Gastroesophageal sphincter (tissue), 4 donors: ENCODE data around the gene SLC2A1. TPM values are rescaled to one million over a fixed set of nuclear protein-coding genes. Genes with fewer than 3 reads are reported as not detected.

Experiments used
- ATAC-seq: fragments of 150-250 bp; one replicate; pipeline ENCODE4 v1.9.1; 2016; ENCODE audit warnings: mild to moderate bottlenecking, moderate library complexity
- H3K27ac ChIP-seq, 4 donors: fragments of 200-600 bp; sonication (generic) in 3 of 4; 1 replicate in 3 of 4; 2 replicates in 1 of 4; pipeline ENCODE4 v1.5.1; 2016 to 2019
- H3K27me3 ChIP-seq: fragments of 200-600 bp; sonication (generic); one replicate; pipeline ENCODE4 v1.5.1; 2019
- H3K36me3 ChIP-seq, 2 donors: fragments of 200-600 bp; sonication (generic); one replicate each; pipeline ENCODE4 v1.5.1; 2019; ENCODE audit warnings: control low read depth in 1 of 2
- H3K4me1 ChIP-seq, 3 donors: fragments of 200-600 bp; sonication (generic); 1 replicate in 2 of 3; 2 replicates in 1 of 3; pipeline ENCODE4 v1.5.1; 2016 to 2019; ENCODE audit warnings: control low read depth in 2 of 3
- H3K4me3 ChIP-seq, 2 donors: fragments of 200-600 bp; sonication (generic); one replicate each; pipeline ENCODE4 v1.5.1; 2019; ENCODE audit warnings: mild to moderate bottlenecking in 1 of 2, moderate library complexity in 1 of 2
- H3K9me3 ChIP-seq, 3 donors: fragments of 200-600 bp; sonication (generic); one replicate each; pipeline ENCODE4 v1.5.1; 2017 to 2019; ENCODE audit warnings: control low read depth in 2 of 3
- EP300 ChIP-seq: sonication (generic); formaldehyde crosslinking; IDR thresholded peaks from one replicate; pipeline ENCODE4 v1.6.1; 2017; ENCODE audit warnings: antibody characterized with exemption, mild to moderate bottlenecking
- POLR2A ChIP-seq, 2 donors: fragments of 450-650 bp; IDR thresholded peaks; one replicate each; pipeline ENCODE4 v1.6.1; 2017; ENCODE audit warnings: antibody characterized with exemption in 2 of 2, mild to moderate bottlenecking in 2 of 2, moderate library complexity in 1 of 2
- POLR2AphosphoS5 ChIP-seq: sonication (generic); formaldehyde crosslinking; IDR thresholded peaks from one replicate; pipeline ENCODE4 v1.6.1; 2017; ENCODE audit warnings: antibody characterized with exemption
- WGBS, 2 donors: methylation state at CpG; one replicate each; pipeline ENCODE4 v1.1.5; 2018; ENCODE audit warnings: low coverage in 1 of 2; 5-methylcytosine and 5-hydroxymethylcytosine counted together
- total RNA-seq, 4 donors: library from RNA; depleted of rRNA; stranded (reverse); fragments of >200 nt; gene quantifications; one replicate each; pipeline ENCODE4 v1.1.0, GENCODE V29; 2016
- TF ChIP-seq, protein P1 (sequence below), 4 experiments: fragments of 200-600 bp in 2 of 4; fragments of 450-650 bp in 2 of 4; sonication (generic) in 1 of 4; IDR thresholded peaks; one replicate each; pipeline ENCODE4 v1.5.1; 2017 to 2019; ENCODE audit warnings: antibody characterized with exemption in 4 of 4, mild to moderate bottlenecking in 2 of 4, moderate library complexity in 2 of 4

SLC2A1 gene
- total RNA-seq, 4 donors from 2014 or later: 23.5 to 106 (median 45.9) TPM

DNA sequence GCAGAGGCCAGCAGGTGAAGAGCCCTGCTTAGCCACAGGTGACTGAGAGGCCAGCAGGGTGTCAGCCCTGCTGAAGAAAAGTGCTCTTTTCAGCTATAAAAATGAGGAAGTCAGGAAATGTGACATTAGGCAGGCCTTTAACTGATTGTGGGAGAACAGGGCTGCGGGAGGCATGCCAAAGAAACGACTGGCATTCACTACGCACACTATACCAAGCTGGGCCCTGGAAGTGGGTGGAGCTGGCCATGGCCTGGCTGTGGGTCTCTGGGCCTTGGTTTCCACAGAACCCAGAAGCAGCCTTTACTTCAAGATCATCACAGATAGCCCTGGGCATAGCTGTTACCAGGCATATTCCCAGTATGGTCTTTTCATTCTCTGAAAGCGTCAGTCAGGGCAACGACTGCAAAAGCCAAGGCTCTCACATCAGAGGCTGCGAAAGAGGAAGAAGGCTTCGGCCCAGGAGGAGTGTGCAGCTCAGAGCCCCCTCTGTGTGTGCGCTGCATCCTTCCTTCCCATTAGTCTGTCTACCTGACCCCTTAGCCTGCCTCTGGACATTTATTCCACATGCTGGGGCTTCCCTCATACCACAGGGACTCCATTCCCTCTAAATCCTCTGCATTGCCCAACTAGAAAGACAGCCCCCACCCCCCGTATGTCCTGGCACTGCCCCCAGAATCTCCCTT lies 14.3 kb downstream of the SLC2A1 start:
- H3K4me1 ChIP-seq: peaks cover 4 to 100% (median 20%) of the 10 kb centered on the region in 3 donors
- peak; percentile 39 for ATAC-seq
- WGBS, 2 donors: 67% methylated on average over 9 of the region's 9 CpGs; no CpG with 5 or more reads in 1 of the 2 donors
- no peaks in the 10 kb centered on the region for H3K27me3 ChIP-seq
- TF ChIP-seq POLR2A (IDR thresholded peaks at IDR 0.05) (no peak), EP300 (no peak), POLR2AphosphoS5 (peak; percentile 61)
- no peaks in the 10 kb centered on the region for H3K9me3 ChIP-seq
- H3K4me3 ChIP-seq: no peak overlapping the region
- peak overlapping the region; percentile 39 to 78 (median 66) for H3K27ac ChIP-seq
- peaks cover 0 to 19% of the 10 kb centered on the region in 2 donors for H3K36me3 ChIP-seq

DNA sequence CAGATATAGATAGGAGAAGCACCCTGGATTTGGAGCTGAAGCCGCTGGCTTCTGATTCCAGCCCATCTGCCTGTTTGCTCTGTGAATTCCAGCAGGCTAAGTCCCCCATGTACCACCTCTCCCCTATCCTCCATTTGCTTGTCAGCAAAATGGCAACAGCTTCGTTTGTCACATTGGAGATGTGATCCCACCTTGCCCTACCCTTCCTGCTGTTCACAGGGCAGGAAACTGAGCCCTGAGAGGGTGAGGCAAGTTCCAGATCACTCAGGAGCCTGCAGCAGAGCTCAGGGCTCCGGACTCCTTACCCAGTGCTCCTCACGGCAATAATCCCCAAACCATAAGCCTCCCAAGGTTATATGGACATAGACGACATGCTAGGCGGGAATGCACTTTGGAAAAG lies 14.9 kb downstream of the SLC2A1 start:
- Histone ChIP-seq H3K4me3 (no peak overlapping the region), H3K9me3 (no peaks in the 10 kb centered on the region), H3K27ac (peak overlapping the region; percentile 39 to 78 (median 66)), H3K27me3 (no peaks in the 10 kb centered on the region), H3K36me3 (peaks cover 0 to 26% of the 10 kb centered on the region in 2 donors), H3K4me1 (peaks cover 4 to 98% (median 20%) of the 10 kb centered on the region in 3 donors)
- TF ChIP-seq, protein P1, sequence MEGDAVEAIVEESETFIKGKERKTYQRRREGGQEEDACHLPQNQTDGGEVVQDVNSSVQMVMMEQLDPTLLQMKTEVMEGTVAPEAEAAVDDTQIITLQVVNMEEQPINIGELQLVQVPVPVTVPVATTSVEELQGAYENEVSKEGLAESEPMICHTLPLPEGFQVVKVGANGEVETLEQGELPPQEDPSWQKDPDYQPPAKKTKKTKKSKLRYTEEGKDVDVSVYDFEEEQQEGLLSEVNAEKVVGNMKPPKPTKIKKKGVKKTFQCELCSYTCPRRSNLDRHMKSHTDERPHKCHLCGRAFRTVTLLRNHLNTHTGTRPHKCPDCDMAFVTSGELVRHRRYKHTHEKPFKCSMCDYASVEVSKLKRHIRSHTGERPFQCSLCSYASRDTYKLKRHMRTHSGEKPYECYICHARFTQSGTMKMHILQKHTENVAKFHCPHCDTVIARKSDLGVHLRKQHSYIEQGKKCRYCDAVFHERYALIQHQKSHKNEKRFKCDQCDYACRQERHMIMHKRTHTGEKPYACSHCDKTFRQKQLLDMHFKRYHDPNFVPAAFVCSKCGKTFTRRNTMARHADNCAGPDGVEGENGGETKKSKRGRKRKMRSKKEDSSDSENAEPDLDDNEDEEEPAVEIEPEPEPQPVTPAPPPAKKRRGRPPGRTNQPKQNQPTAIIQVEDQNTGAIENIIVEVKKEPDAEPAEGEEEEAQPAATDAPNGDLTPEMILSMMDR (IDR thresholded peaks at IDR 0.05): no peak
- TF ChIP-seq POLR2AphosphoS5: no peak
- TF ChIP-seq POLR2A (IDR thresholded peaks at IDR 0.05): no peak
- WGBS, 2 donors: 67% methylated on average over 1 of the region's 6 CpGs; no CpG with 5 or more reads in 1 of the 2 donors
- no peak for ATAC-seq

GRCh38 chr1:42943166-42943565 lies 15.5 kb downstream of the SLC2A1 start:
- TF ChIP-seq POLR2AphosphoS5 (peak; percentile 63), EP300 (no peak), POLR2A (IDR thresholded peaks at IDR 0.05) (no peak)
- TF ChIP-seq, protein P1 (IDR thresholded peaks at IDR 0.05): no peak
- no peaks in the 10 kb centered on the region for H3K27me3 ChIP-seq
- 70% methylated on average over 7 of the region's 7 CpGs; no CpG with 5 or more reads in 1 of the 2 donors for WGBS, 2 donors
- no peak overlapping the region for H3K4me3 ChIP-seq
- H3K36me3 ChIP-seq: peaks cover 0 to 32% of the 10 kb centered on the region in 2 donors
- peak; percentile 34 for ATAC-seq
- H3K9me3 ChIP-seq: no peaks in the 10 kb centered on the region
- peak overlapping the region; percentile 38 to 78 (median 52) for H3K27ac ChIP-seq
- peaks cover 4 to 95% (median 20%) of the 10 kb centered on the region in 3 donors for H3K4me1 ChIP-seq

GRCh38 chr1:42942444-42942843 lies 16.2 kb downstream of the SLC2A1 start:
- no peaks in the 10 kb centered on the region for H3K9me3 ChIP-seq
- peaks cover 4 to 93% (median 20%) of the 10 kb centered on the region in 3 donors for H3K4me1 ChIP-seq
- H3K36me3 ChIP-seq: peaks cover 0 to 39% of the 10 kb centered on the region in 2 donors
- 60 to 80% methylated on average over 1 to 2 of the region's 6 CpGs for WGBS, 2 donors
- peak overlapping the region in 3 of 4 donors; percentile 38 to 78 (median 66) for H3K27ac ChIP-seq
- H3K4me3 ChIP-seq: no peak overlapping the region
- no peak for ATAC-seq
- TF ChIP-seq, protein P1 (IDR thresholded peaks at IDR 0.05): no peak
- TF ChIP-seq EP300 (no peak), POLR2A (IDR thresholded peaks at IDR 0.05) (no peak), POLR2AphosphoS5 (no peak)
- no peaks in the 10 kb centered on the region for H3K27me3 ChIP-seq

- Histone ChIP-seq H3K4me1 (peaks cover 4 to 88% (median 20%) of the 10 kb centered on the region in 3 donors), H3K4me3 (no peak overlapping the region), H3K9me3 (no peaks in the 10 kb centered on the region), H3K27ac (peak overlapping the region; percentile 2 to 78 (median 52)), H3K36me3 (peaks cover 0 to 41% of the 10 kb centered on the region in 2 donors), H3K27me3 (no peaks in the 10 kb centered on the region)
- TF ChIP-seq POLR2AphosphoS5 (peak; percentile 84), POLR2A (IDR thresholded peaks at IDR 0.05) (no peak), EP300 (no peak)
- TF ChIP-seq, protein P1 (IDR thresholded peaks at IDR 0.05): no peak
- WGBS, 2 donors: 50 to 100% methylated on average over 1 to 5 of the region's 9 CpGs
- ATAC-seq: peak; percentile 64
These were observed 16.9 kb downstream of the SLC2A1 start for GRCh38 chr1:42941640-42942330.
